ENCODE results near the gene ZNF280C.

ZNF280C gene

DNA sequence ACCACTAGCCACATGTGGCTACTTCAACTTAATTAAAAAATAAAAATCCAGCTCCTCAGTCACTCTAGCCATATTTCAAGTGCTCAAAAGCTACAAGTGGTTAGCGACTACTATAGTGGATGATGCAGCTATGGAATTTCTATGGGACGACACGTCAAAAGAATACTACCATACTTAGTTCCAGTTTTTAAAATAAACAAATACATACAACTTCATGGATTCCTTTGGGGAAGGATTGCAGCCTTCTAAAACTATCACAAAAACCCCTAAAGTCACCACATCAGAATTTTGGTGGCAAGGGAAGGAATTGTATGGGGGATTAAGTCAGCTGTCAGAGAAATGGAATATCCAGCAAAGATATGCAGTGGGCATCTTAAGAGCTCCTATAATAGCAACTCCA, 6.5 kb downstream of the ZNF280C start:
- POLR2A ChIA-PET (ENCODE audit: low non-redundant PET), result no interaction called here
- CTCF ChIA-PET, result no interaction called here
- TF ChIP-seq CTCF (conservative IDR thresholded peaks at IDR 0.05; ENCODE audit: low read depth), result no peak
- no peak overlapping the region for H3K27ac ChIP-seq
- DNase-seq (ENCODE audit: low spot score), result no peak

GRCh38 chrX:130261296-130261893, 7.3 kb downstream of the ZNF280C start:
- H3K27ac ChIP-seq, result no peak overlapping the region

DNA sequence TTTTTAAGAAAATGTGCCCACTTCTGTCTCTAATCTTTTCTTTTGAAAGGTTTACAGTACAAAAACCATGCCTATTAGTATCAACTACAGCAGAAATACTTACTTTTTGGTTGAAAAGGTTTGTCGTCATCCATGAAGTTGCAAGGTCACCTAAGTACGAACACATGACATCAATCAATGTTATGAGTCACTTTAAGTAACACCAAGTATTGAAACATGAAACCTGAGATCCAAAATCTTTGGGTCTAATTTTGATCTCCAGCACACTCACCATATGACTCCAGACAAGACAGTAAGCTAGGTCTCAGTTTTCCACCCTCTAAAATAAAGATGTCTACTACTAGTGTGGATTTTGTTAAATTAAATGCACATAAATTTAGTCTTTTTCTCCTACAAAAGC, 8.4 kb downstream of the ZNF280C start:
- ChIA-PET POLR2A (ENCODE audit: low non-redundant PET) (no interaction called here), CTCF (no interaction called here)
- H3K27ac ChIP-seq, result no peak overlapping the region
- DNase-seq (ENCODE audit: low spot score), result no peak
- no peak for TF ChIP-seq CTCF (conservative IDR thresholded peaks at IDR 0.05; ENCODE audit: low read depth)

More at GRCh38 chrX:130261296-130261893, 7.3 kb downstream of the ZNF280C start:
- POLR2A ChIA-PET (ENCODE audit: low non-redundant PET), result no interaction called here
- DNase-seq (ENCODE audit: low spot score), result no peak
- no peak for TF ChIP-seq CTCF (conservative IDR thresholded peaks at IDR 0.05; ENCODE audit: low read depth)
- CTCF ChIA-PET, result no interaction called here

GRCh38 chrX:130253916-130254315, 14.8 kb downstream of the ZNF280C start:
- POLR2A ChIA-PET (ENCODE audit: low non-redundant PET), result no interaction called here
- no peak for DNase-seq (ENCODE audit: low spot score)
- no peak overlapping the region for H3K27ac ChIP-seq
- CTCF ChIA-PET, result no interaction called here
- no peak for TF ChIP-seq CTCF (conservative IDR thresholded peaks at IDR 0.05; ENCODE audit: low read depth)

- ChIA-PET POLR2A (ENCODE audit: low non-redundant PET) (no interaction called here), CTCF (no interaction called here)
- no peak for DNase-seq (ENCODE audit: low spot score)
- TF ChIP-seq CTCF (conservative IDR thresholded peaks at IDR 0.05; ENCODE audit: low read depth), result no peak
- H3K27ac ChIP-seq, result no peak overlapping the region
Measured at GRCh38 chrX:130251671-130252070, 17.0 kb downstream of the ZNF280C start.

DNA sequence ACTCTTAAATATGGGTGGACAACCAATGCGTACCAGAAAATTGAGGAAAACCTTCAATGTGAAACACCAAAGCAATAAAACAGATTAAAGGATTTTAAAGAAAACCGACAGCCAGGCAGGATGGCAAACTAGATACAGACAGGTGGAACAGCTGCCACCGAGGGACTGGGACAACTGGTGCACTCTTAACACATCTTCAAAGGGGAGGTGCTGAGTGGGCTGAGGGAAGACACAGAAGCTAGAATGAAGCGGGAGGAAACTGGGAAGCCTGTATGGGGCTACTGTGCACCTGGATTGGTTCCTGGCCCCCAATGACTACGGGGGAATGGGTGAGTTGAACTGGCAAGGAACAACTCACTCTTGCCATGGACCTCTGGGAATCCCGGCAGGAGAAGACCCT, 20.7 kb downstream of the ZNF280C start:
- ChIA-PET CTCF (no interaction called here), POLR2A (ENCODE audit: low non-redundant PET) (no interaction called here)
- no peak for DNase-seq (ENCODE audit: low spot score)

More for the DNA sequence above, 20.7 kb downstream of the ZNF280C start:
- no peak overlapping the region for H3K27ac ChIP-seq
- no peak for TF ChIP-seq CTCF (conservative IDR thresholded peaks at IDR 0.05; ENCODE audit: low read depth)
